ENCODE results near the gene MAP4K5.
"Not testable (repeated sequence)": the region's sequence is repeated elsewhere in the genome, so short reads cannot be mapped to it uniquely, and the experiment has no call there.

The MAP4K5 gene

GRCh38 chr14:50531595-50532501 lies 521 bp downstream of the MAP4K5 start:
- DNase-seq (ENCODE audit: low read depth in 2 of 2) = peak; percentile 12

GRCh38 chr14:50530794-50531365 lies 1.5 kb downstream of the MAP4K5 start:
- no peak for DNase-seq (ENCODE audit: low read depth in 2 of 2)

GRCh38 chr14:50530358-50530757 lies 2.0 kb downstream of the MAP4K5 start:
- DNase-seq (ENCODE audit: low read depth in 2 of 2) = no peak

- no peak for DNase-seq (ENCODE audit: low read depth in 2 of 2)
Observed at GRCh38 chr14:50529288-50530179, 2.8 kb downstream of the MAP4K5 start.

- DNase-seq (ENCODE audit: low read depth in 2 of 2) = no peak
Observed at GRCh38 chr14:50528000-50528399, 4.4 kb downstream of the MAP4K5 start.

- DNase-seq (ENCODE audit: low read depth in 2 of 2) = no peak
Observed at GRCh38 chr14:50524731-50525515, 7.4 kb downstream of the MAP4K5 start.

- no peak for DNase-seq (ENCODE audit: low read depth in 2 of 2)
Observed at GRCh38 chr14:50524060-50524459, 8.3 kb downstream of the MAP4K5 start.

GRCh38 chr14:50523271-50524041 lies 8.9 kb downstream of the MAP4K5 start:
- no peak for DNase-seq (ENCODE audit: low read depth in 2 of 2)

GRCh38 chr14:50521912-50522341 lies 10.4 kb downstream of the MAP4K5 start:
- DNase-seq (ENCODE audit: low read depth in 2 of 2) = no peak

GRCh38 chr14:50520947-50521815 lies 11.2 kb downstream of the MAP4K5 start:
- peak; percentile 28 to 62 for DNase-seq (ENCODE audit: low read depth in 2 of 2)

GRCh38 chr14:50516091-50516490 lies 16.3 kb downstream of the MAP4K5 start:
- DNase-seq (ENCODE audit: low read depth in 2 of 2) = no peak

GRCh38 chr14:50512463-50512862 lies 19.9 kb downstream of the MAP4K5 start:
- no peak for DNase-seq (ENCODE audit: low read depth in 2 of 2)

- no peak for DNase-seq (ENCODE audit: low read depth in 2 of 2)
Observed at GRCh38 chr14:50510157-50510556, 22.2 kb downstream of the MAP4K5 start.

- not testable (repeated sequence) for DNase-seq (ENCODE audit: low read depth in 2 of 2)
Observed at GRCh38 chr14:50507078-50507477, 25.3 kb downstream of the MAP4K5 start.

GRCh38 chr14:50501642-50502041 lies 30.7 kb downstream of the MAP4K5 start:
- DNase-seq (ENCODE audit: low read depth in 2 of 2) = no peak

- no peak for DNase-seq (ENCODE audit: low read depth in 2 of 2)
Observed at GRCh38 chr14:50497351-50497750, 35.0 kb downstream of the MAP4K5 start.

GRCh38 chr14:50489851-50490250 lies 42.5 kb downstream of the MAP4K5 start:
- DNase-seq (ENCODE audit: low read depth in 2 of 2) = no peak

- no peak for DNase-seq (ENCODE audit: low read depth in 2 of 2)
Observed at GRCh38 chr14:50488521-50488920, 43.8 kb downstream of the MAP4K5 start.

- no peak for DNase-seq (ENCODE audit: low read depth in 2 of 2)
Observed at GRCh38 chr14:50479041-50479440, 53.3 kb downstream of the MAP4K5 start.

- no peak for DNase-seq (ENCODE audit: low read depth in 2 of 2)
Observed at GRCh38 chr14:50477760-50478159, 54.6 kb downstream of the MAP4K5 start.
